Left forelimb (tissue), 1 donor: ENCODE data around the gene CRACR2B.

Experiments
- DNase-seq: peaks from one replicate; pipeline ENCODE4 v3.0.0-alpha.2; 2018; ENCODE audit warnings: low spot score

Gene CRACR2B

DNA sequence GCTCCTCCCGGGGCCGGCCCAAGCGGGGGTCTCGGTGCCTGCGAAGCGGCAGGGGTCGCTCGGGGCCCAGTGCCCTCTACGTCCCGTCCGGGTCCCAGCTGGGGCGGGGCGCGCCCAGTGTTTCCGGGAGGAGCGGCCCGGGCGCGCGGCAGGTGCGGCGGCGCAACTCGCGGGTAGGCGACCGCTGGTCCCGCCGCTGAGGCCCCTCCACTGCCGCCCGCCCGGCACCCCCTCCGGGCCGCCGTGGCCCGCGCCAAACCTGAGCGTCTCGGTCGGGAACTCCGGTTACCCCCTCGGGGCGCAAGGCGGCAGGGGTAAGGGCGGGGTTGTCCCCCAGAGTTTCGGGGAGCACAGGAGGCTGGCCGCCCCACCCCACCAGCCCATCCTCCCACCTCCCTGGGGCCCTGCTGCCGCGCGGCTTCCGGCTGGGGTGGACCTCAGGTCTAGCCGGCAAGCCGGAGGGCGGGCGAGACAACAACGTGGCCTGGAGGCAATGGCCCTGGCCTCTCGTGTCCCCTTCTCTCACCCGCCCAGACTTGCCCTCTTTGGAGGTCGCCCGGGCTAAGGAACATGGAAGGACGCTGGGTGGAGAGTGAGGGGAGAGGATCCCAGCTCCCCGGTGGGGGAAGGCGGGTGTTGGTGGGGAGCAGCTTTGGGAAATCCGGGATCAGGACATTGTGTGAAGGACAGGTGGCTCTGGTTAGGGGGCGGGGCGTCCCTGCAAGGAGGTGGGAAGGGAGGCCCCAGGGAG lies 398 bp upstream of the CRACR2B start:
- DNase-seq = no peak

GRCh38 chr11:828506-829175 lies 922 bp downstream of the CRACR2B start:
- DNase-seq = no peak

DNA sequence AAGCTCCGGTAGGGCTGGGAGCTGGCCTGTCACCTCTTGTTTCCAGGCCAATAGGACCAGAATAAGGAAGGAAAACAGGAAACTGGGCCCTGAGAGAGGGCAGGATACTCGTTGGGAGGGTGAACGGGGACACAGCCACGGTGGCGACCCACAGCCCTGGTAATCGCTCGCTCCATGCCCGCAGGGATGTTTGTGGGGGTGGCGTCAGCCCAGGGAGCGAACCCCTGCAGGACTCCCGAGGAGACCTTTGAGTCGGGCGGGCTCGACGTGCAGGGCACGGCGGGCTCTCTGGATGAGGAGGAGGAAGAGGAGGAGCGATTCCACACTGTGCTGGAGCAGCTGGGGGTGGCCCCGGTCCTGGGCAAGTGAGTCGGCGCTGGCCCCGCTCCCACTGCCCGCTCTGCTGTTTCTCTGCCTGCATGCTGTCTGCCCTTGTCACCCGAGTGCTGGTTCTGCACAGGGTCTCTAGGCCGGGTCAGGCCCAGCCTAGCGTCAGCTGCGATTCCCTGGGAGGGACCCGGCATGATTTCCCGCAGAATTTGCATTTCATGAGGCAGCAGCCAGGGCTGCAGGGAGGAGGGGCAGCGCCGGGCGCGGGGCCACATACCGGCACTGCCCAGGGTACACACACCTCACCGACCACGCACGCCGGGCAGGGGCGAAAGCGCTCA lies 1.6 kb downstream of the CRACR2B start:
- DNase-seq = no peak

- no peak for DNase-seq
These were observed 2.2 kb downstream of the CRACR2B start for GRCh38 chr11:829847-830294.

GRCh38 chr11:830295-831117 lies 2.8 kb downstream of the CRACR2B start:
- DNase-seq = no peak

DNA sequence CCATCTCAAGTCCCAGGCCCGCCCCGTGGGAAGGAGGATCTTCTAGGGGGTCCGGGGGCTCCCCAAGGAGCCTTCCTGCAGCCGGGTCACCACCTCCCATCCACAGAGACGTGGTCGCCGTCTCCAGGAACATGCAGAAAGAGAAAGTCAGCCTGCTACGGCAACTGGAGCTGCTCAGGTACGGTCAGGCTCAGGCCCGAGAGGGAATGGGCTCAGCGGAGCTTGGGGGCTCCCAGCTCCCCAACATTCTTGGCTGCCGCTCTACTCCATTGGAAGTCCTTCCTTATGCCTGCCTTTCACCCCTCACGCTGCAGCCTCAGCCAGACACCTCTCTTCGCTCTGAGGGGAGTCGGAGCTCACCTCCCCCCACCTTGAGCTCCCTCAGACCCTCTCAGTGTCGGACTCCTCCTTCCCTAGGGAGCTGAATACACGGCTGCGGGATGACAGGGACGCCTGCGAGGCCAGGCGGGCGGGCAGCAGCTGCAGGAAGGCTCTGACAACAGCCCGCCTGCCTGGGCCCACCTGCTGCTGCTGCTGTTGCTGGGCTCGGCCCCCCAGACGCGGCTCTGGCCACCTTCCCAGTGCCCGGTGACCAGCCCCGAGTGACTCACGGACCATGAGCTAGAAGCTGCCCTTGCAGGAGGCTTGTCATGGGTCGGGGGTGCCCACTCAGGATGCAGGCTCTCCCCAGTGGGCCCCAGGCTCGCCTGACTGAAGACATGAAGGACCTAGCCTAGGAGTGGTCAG lies 3.6 kb downstream of the CRACR2B start:
- no peak for DNase-seq

GRCh38 chr11:831961-832528 lies 4.3 kb downstream of the CRACR2B start:
- no peak for DNase-seq

GRCh38 chr11:832529-833113 lies 4.9 kb downstream of the CRACR2B start, which contains the start of gene CD151:
CD151 (plus strand) TSS chr11:832952; CDS start chr11:836070, 3,118 bp downstream.
- DNase-seq = no peak

- no peak for DNase-seq
These were observed 5.5 kb downstream of the CRACR2B start for GRCh38 chr11:833114-833791.

DNA sequence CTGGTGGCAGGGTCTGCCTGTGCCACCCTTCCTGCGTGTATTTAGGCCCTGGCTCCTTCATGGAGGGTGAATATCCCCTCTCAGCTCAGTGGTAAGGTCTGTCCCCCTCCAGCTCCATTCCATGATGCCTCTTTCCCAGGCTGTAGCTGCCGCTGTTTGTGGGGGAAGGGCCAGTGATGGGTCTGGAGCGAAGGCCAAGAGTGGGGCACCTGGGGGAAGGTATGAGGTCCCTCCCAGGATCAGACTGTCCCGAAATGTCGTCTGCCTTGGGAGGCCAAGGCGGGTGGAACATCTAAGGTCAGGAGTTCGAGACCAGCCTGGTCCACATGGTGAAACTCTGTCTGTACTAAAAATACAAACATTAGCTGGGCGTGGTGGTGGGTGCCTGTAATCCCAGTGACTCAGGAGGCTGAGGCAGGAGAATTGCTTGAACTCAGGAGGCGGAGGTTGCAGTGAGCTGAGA lies 6.2 kb downstream of the CRACR2B start:
- DNase-seq = no peak

DNA sequence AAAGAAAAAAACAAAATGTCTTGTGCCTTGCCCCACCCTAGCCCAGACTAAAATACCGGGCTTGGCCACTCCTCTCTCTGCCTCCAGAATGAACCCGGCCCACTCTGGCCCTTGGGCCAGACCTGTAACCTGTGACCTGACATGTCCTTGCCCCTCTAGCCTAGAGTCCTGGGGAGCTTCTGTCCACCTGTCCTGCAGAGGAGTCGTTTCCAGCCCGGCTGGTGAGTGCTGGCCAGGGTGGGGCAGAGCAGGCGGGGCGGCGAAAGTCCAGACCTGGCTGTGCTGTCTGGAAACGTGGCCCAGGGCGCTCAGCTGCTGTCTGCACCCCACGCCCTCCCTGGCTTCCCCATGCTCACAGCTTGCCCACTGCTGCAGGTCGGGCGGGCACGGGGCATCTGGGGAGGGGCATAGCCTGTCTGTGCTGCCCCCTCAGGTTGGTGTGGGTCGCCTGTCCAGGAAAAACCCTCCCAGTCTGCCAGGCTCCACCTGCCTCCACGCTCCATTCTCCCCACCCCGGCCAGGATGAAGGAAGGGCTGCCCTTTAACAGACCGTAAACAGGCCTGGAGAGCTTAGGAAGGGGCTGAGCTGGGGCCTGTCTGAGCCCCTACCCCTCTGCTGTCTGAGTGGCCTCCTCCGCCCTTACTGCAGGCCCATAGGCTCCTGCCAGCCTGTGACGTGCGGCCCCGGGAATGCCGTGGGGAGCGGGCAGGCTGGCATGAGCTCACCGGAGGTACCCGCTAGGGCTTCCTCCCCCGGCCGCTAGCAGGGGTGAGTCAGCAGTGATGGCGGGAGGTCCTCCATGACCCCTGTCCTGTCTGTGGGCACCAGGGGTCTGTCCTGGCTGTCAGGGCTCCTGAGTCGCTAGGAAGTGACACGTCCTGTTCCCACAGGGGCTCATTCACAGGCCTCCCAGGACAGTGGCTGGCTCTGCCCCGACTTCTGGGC lies 6.9 kb downstream of the CRACR2B start:
- no peak for DNase-seq

DNA sequence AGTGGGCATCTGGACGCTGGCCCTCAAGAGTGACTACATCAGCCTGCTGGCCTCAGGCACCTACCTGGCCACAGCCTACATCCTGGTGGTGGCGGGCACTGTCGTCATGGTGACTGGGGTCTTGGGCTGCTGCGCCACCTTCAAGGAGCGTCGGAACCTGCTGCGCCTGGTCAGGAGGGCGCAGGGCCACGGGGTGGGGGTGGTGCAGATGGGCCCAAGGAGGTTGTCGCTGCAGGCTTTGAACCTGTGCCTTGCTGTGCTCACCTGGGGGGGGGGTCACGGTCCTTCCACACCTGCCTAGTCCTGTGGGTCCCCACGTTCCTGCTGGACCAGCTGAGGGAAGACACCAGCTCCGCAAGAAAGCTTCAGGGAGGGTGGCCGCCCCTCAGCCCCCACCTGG lies 8.6 kb downstream of the CRACR2B start:
- DNase-seq = no peak

DNA sequence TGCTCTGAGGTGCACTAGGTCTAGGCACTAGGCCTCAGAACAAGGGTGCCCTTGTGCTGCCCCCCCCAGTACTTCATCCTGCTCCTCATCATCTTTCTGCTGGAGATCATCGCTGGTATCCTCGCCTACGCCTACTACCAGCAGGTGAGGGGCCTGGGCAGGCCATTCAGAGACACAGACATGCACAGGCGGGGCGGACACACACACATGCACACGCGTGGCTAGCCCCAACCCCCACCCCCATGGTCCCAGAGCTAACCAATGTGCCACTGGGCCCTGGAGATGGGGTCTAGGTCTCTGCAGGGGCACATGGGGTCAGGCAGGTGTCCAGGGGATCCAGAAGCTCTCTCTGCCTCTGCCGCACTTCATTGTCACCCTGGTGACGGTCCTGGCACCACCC lies 9.0 kb downstream of the CRACR2B start:
- no peak for DNase-seq

- DNase-seq = no peak
These were observed 9.7 kb downstream of the CRACR2B start for GRCh38 chr11:837189-837989.

DNA sequence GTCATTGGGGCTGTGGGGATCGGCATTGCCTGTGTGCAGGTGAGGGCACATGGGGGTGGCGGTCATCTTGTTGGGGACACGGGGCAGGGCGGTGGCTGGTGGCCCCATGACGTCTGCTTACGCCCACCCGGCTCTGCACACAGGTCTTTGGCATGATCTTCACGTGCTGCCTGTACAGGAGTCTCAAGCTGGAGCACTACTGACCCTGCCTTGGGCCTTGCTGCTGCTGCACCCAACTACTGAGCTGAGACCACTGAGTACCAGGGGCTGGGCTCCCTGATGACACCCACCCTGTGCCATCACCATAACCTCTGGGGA lies 10.2 kb downstream of the CRACR2B start:
- DNase-seq = no peak

GRCh38 chr11:838441-839279 lies 10.9 kb downstream of the CRACR2B start:
- no peak for DNase-seq

GRCh38 chr11:839280-839623 lies 11.5 kb downstream of the CRACR2B start:
- no peak for DNase-seq
